DOHH2 (cell line): ENCODE data around the gene DSCAM.

Experiments
- H3F3A ChIP-seq: fragments of 200-600 bp; sonication (generic), shearing (Covaris generic); 2 replicates; pipeline ENCODE4 v1.6.0; 2016; ENCODE audit warnings: antibody characterized with exemption, mild to moderate bottlenecking; ENCODE audit not compliant: control insufficient read depth, insufficient read depth
- H3K27ac ChIP-seq: fragments of 200-600 bp; sonication (generic); 2 replicates; pipeline ENCODE4 v1.5.1; 2014; ENCODE audit warnings: low read depth, mild to moderate bottlenecking, low read length, moderate library complexity
- H3K27me3 ChIP-seq: fragments of 200-600 bp; sonication (generic); 2 replicates; pipeline ENCODE4 v1.6.1; 2014; ENCODE audit warnings: mild to moderate bottlenecking, low read length, mixed read lengths; ENCODE audit not compliant: control insufficient read depth
- H3K36me3 ChIP-seq: fragments of 200-600 bp; sonication (generic); 2 replicates; pipeline ENCODE4 v1.6.1; 2014; ENCODE audit warnings: mild to moderate bottlenecking, low read length, moderate library complexity, mixed read lengths; ENCODE audit not compliant: control insufficient read depth
- H3K4me1 ChIP-seq: fragments of 200-600 bp; sonication (generic); 2 replicates; pipeline ENCODE4 v1.6.1; 2014; ENCODE audit warnings: mild to moderate bottlenecking, low read length, mixed read lengths; ENCODE audit not compliant: control insufficient read depth
- H3K4me2 ChIP-seq: fragments of 200-600 bp; sonication (generic); 2 replicates; pipeline ENCODE4 v1.6.0; 2014; ENCODE audit warnings: mild to moderate bottlenecking, low read length, moderate library complexity
- H3K4me3 ChIP-seq: fragments of 200-600 bp; sonication (generic); 2 replicates; pipeline ENCODE4 v1.5.1; 2014; ENCODE audit warnings: mild to moderate bottlenecking, low read length, mixed read lengths
- H3K79me2 ChIP-seq: fragments of 200-600 bp; sonication (generic); 2 replicates; pipeline ENCODE4 v1.6.1; 2014; ENCODE audit warnings: mild to moderate bottlenecking, low read length, mixed read lengths; ENCODE audit not compliant: control insufficient read depth
- H3K9me2 ChIP-seq: fragments of 200-600 bp; sonication (generic); replicated peaks from 2 replicates; pipeline ENCODE4 v1.6.1; 2014; ENCODE audit warnings: mild to moderate bottlenecking, low read length, mixed read lengths; ENCODE audit not compliant: control insufficient read depth
- H3K9me3 ChIP-seq: fragments of 200-600 bp; sonication (generic); 2 replicates; pipeline ENCODE4 v1.6.1; 2014; ENCODE audit warnings: antibody characterized with exemption, low read length, mixed read lengths; ENCODE audit not compliant: control insufficient read depth, insufficient read depth
- H4K20me1 ChIP-seq: fragments of 200-600 bp; sonication (generic); 2 replicates; pipeline ENCODE4 v1.6.0; 2014; ENCODE audit warnings: low read depth, mild to moderate bottlenecking, antibody characterized with exemption, low read length, moderate library complexity; ENCODE audit not compliant: control insufficient read depth, insufficient read depth
- EZH2phosphoT487 ChIP-seq: fragments of 200-600 bp; sonication (generic); IDR thresholded peaks from 2 replicates; pipeline ENCODE4 v1.6.1; 2017; ENCODE audit warnings: borderline replicate concordance, mild to moderate bottlenecking, antibody characterized with exemption, low read length, moderate library complexity, mixed read lengths
- TF ChIP-seq, protein P1 (sequence below): fragments of 200-600 bp; sonication (generic); IDR thresholded peaks from one replicate; pipeline ENCODE4 v1.5.1; 2014; ENCODE audit warnings: antibody characterized with exemption, mild to moderate bottlenecking, low read depth, low read length; ENCODE audit not compliant: poor library complexity, severe bottlenecking

The DSCAM gene

DNA sequence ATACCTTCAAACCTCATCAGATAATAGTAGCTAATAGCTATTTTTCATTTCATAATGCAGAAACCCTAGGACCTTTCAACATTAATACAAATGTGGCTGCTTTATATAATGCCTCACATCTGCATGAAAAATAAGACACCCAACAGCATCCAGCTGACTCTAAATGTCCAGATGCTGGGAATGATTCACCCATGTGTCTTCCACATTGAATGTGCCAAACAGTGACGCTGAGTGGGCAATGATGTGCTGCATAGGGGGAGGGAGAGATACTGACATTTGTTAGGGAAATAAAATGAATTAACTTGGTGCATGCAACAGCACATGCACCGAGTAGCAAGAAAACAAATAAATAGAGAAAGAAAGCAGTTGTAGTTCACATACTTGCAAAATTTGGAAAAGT, 199.3 kb downstream of the DSCAM start:
- H4K20me1 ChIP-seq = no peaks in the 10 kb centered on the region

DNA sequence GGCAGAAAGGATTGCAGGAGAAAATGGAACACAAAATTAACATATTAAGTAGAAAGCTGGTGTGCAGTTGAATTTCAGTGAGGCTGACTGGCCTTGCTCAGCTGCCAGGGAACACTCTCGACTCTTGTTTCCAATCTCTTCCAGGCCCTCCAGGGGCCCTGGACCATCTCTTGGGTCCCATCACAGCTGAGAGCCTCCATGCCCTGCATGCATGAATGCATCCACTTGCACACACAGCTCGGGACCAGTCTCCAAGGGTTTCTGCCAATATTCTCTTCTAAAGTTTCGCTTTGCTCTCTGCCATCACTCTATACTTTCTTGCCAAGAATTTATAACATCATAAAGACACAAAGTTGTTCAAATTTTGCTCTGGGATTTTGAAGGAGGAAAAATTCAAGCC, 200.3 kb downstream of the DSCAM start:
- no peaks in the 10 kb centered on the region for H4K20me1 ChIP-seq
- no peaks in the 10 kb centered on the region for H3K9me2 ChIP-seq
- H3K27ac ChIP-seq = no peak overlapping the region
- no peaks in the 10 kb centered on the region for H3F3A ChIP-seq
- no peaks in the 10 kb centered on the region for H3K79me2 ChIP-seq
- TF ChIP-seq EZH2phosphoT487 = no peak
- TF ChIP-seq, protein P1, sequence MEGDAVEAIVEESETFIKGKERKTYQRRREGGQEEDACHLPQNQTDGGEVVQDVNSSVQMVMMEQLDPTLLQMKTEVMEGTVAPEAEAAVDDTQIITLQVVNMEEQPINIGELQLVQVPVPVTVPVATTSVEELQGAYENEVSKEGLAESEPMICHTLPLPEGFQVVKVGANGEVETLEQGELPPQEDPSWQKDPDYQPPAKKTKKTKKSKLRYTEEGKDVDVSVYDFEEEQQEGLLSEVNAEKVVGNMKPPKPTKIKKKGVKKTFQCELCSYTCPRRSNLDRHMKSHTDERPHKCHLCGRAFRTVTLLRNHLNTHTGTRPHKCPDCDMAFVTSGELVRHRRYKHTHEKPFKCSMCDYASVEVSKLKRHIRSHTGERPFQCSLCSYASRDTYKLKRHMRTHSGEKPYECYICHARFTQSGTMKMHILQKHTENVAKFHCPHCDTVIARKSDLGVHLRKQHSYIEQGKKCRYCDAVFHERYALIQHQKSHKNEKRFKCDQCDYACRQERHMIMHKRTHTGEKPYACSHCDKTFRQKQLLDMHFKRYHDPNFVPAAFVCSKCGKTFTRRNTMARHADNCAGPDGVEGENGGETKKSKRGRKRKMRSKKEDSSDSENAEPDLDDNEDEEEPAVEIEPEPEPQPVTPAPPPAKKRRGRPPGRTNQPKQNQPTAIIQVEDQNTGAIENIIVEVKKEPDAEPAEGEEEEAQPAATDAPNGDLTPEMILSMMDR = no peak
- no peaks in the 10 kb centered on the region for H3K4me1 ChIP-seq
- H3K36me3 ChIP-seq = no peaks in the 10 kb centered on the region
- H3K27me3 ChIP-seq = no peaks in the 10 kb centered on the region
- H3K4me2 ChIP-seq = no peak overlapping the region
- no peak overlapping the region for H3K4me3 ChIP-seq
- H3K9me3 ChIP-seq = peaks cover 11% of the 10 kb centered on the region; the same call in 1 of the 2 replicates

More for the DNA sequence above, 199.3 kb downstream of the DSCAM start:
- Histone ChIP-seq H3K9me2 (no peaks in the 10 kb centered on the region), H3K27me3 (no peaks in the 10 kb centered on the region), H3K27ac (no peak overlapping the region), H3K79me2 (no peaks in the 10 kb centered on the region), H3K4me2 (no peak overlapping the region), H3K9me3 (peaks cover 14% of the 10 kb centered on the region; the same call in 1 of the 2 replicates), H3K4me1 (no peaks in the 10 kb centered on the region), H3K4me3 (no peak overlapping the region), H3K36me3 (no peaks in the 10 kb centered on the region), H3F3A (no peaks in the 10 kb centered on the region)
- no peak for TF ChIP-seq EZH2phosphoT487
- TF ChIP-seq, protein P1 = no peak

- Histone ChIP-seq H3K9me3 (peaks cover 7% of the 10 kb centered on the region; the same call in 1 of the 2 replicates), H3K9me2 (no peaks in the 10 kb centered on the region), H3K4me1 (no peaks in the 10 kb centered on the region), H3K36me3 (no peaks in the 10 kb centered on the region), H3F3A (no peaks in the 10 kb centered on the region), H3K27ac (no peak overlapping the region), H3K4me3 (no peak overlapping the region), H4K20me1 (no peaks in the 10 kb centered on the region), H3K79me2 (no peaks in the 10 kb centered on the region), H3K4me2 (no peak overlapping the region), H3K27me3 (no peaks in the 10 kb centered on the region)
- TF ChIP-seq, protein P1 = no peak
- TF ChIP-seq EZH2phosphoT487 = no peak
These were observed 205.9 kb downstream of the DSCAM start for GRCh38 chr21:40641042-40641441.
